GM12891 (cell line): ENCODE results near the gene CANT1.
"Not testable (repeated sequence)": the region's sequence is repeated elsewhere in the genome, so short reads cannot be mapped to it uniquely, and the experiment has no call there.

Experiments
- DNase-seq: peaks from one replicate; pipeline ENCODE4 v3.0.0; 2011; ENCODE audit warnings: low spot score; ENCODE audit not compliant: insufficient read length
- FAIRE-seq: peaks from 2 replicates; lab custom pipeline; 2011; peaks lifted over from hg19 to GRCh38; lab: Jason Lieb, UNC
- PAX5 ChIP-seq: IDR thresholded peaks from 2 replicates; pipeline ENCODE4 v1.6.1; 2011; ENCODE audit warnings: low read length, moderate library complexity, mild to moderate bottlenecking; ENCODE audit not compliant: insufficient read depth, severe bottlenecking
- POLR2A ChIP-seq: IDR thresholded peaks from 2 replicates; pipeline ENCODE4 v1.6.1; 2011; ENCODE audit warnings: low read depth, low read length, control low read depth
- POLR2AphosphoS5 ChIP-seq: IDR thresholded peaks from 2 replicates; pipeline ENCODE4 v1.6.1; 2011; ENCODE audit warnings: low read depth, low read length, control low read depth
- POU2F2 ChIP-seq: IDR thresholded peaks from 2 replicates; pipeline ENCODE4 v1.6.1; 2011; ENCODE audit warnings: low read depth, mild to moderate bottlenecking, control low read depth, low read length, moderate library complexity
- SPI1 ChIP-seq: IDR thresholded peaks from 2 replicates; pipeline ENCODE4 v1.6.1; 2011; ENCODE audit warnings: low read depth, low read length, control low read depth
- TAF1 ChIP-seq: IDR thresholded peaks from 2 replicates; pipeline ENCODE4 v1.6.1; 2011; ENCODE audit warnings: low read depth, low read length, control low read depth

Gene CANT1

DNA sequence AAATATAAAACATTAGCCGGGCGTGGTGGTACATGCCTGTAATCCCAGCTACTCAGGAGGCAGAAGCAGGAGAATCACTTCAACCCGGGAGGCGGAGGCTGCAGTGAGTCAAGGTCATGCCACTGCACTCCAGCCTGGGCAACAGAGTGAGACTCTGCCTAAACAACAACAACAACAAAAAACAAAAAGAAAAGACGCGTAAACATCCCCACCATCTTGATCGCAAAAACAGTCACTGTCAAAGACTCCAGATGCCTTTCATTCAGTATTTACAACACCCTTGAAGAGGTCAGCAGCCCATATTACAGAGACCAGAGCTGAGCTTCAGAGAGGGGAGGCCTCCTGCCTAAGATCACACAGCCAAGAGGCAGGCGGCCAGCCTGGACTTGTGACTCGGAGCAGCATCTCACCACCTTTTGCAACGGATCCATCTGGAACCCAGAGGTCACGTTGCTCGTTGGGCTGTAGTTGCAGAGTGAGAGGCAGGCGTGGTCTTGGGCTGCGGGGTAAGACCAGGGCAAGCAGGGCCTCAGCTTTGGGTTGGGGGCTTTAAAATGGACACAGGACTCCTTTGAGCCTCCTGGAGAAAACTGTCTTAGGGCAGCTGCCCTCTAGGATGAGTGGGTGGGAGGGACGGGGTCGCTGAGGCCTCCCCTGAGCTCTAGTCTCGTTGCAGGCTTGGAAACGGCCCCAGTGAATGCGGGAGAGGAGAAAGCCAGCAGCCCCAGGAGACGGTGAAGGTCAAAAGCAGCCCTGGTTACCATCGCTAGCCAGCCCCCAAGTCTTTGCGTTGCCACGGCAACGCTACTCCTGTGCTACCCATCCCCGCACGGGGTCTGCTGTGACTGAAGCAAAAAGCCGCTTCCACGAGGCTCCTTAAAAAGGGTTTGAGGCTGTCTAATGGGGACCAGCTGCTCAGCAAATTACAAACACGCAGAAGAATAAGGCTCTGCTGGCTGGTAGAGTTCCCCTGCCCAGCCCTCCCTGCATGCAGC, 55.9 kb downstream of the CANT1 start:
- no peak for DNase-seq
- no peak for FAIRE-seq
- TF ChIP-seq TAF1 (no peak), PAX5 (no peak), POLR2A (no peak), SPI1 (no peak), POLR2AphosphoS5 (no peak), POU2F2 (no peak)

DNA sequence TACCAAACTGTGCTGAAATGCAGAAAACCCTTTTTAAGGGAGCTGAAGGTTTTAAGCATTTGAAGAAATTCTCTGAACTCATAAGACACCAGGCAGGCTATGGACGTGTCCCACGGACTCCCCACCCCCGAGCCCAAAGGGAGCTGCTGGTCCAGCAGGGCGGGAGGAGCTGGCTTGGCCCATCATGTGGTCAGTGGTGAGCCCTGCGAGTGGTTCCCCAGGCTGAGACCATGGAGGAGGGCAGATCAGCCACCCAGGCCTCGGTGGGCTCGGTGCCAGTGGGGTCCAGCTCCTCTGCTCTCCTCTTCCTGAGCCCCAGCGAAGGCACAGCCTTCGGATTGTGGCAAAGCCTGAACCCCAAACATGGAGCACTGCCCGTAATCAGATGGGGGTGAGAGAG, 56.9 kb downstream of the CANT1 start:
- TF ChIP-seq SPI1 (no peak), TAF1 (no peak), PAX5 (no peak), POLR2A (no peak), POLR2AphosphoS5 (no peak)
- FAIRE-seq (no peak), DNase-seq (no peak)

DNA sequence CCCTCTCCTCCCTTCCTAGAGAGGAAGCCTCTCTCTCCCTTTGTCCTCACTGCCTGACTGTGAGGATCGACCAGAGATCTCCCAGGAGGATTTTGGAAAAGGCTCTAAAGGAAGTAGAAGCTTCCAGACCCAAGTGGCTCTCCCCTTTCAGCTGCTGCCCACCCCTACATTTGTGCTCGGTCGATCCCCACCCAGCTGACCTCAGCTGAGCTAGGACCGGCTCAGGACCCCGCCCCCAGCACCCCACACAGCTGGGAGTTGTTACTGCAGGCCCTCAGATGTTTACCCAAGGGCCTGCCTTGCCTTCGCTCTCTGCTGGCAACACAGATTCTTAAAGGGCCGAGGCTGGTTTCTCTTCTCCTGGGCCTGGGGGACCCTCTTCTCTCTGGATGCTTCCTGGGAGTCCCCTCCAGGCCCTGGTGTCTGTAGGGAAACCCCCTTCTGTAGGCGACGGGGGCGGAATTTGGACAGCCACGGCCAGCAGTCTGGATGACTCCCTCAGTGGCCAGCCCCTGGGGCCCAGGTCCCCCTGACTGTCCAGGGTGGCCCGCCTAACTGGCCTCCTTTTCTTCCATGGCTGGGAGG, 57.5 kb downstream of the CANT1 start:
- no peak for DNase-seq
- no peak for FAIRE-seq
- TF ChIP-seq PAX5, result no peak
- no peak for TF ChIP-seq TAF1
- TF ChIP-seq SPI1, result no peak
- no peak for TF ChIP-seq POLR2A
- no peak for TF ChIP-seq POU2F2
- TF ChIP-seq POLR2AphosphoS5, result no peak

DNA sequence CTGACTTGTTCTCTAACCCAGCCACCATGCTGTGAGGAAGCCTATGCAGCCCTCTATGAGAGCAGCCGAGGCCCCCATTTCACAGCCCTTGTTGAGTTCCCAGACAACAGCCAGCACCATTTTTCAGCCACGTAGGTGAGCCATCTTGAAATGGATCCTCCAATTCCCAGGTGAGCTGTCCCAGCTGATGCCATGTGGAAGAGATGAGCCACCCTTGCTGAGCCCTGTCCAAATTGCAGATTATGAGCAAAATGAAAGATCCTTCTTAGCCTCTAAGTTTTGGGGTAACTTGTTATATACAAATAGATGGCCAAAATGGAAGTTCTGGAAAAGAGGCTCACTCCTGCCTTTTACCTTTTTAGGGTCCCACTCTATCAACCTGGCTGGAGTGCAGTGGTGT, 58.7 kb downstream of the CANT1 start:
- FAIRE-seq (no peak), DNase-seq (no peak)
- no peak for TF ChIP-seq POLR2AphosphoS5
- no peak for TF ChIP-seq POLR2A
- no peak for TF ChIP-seq PAX5

DNA sequence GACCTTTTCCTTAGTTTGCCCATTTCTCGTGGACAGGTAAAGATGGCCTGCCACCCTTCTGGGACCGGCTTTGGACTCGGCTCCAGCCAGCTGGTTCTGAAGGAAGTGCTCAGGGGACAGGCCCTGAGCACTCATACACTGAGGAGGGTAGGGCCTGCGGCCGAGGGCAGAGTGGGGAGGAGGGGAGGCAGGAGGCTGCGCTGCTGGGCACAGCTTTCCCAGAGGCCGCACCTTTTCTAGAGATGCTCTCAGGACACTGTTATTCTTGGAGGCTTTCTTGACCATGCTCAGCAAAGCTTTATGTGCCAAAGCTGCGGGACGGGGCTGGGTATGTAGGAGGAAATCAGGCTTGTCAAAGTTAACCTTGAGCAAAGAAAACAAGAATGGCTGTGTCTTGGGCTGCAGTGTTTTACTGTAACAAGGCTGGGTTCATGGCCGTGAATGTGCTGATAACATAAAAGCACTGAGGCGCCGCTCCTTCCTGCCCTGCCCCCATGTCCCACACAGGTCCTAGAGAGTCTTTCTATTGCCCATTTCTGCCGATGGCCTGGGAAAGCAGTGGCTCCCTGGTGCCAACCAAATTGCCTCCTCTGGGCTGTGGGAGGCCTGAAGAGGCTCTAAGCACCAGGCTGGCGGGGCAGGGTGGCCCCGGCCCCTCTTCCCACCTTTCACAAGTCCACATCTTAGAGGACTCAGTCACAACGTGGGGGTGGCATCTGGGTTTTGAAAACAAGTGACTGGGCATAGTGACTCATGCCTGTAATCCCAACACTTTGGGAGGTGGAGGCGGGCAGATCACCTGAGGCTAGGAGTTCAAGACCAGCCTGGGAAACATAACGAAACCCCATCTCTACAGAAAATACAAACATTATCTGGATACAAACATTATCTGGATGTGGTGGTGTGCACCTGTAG, 62.1 kb downstream of the CANT1 start:
- DNase-seq (no peak), FAIRE-seq (no peak)

DNA sequence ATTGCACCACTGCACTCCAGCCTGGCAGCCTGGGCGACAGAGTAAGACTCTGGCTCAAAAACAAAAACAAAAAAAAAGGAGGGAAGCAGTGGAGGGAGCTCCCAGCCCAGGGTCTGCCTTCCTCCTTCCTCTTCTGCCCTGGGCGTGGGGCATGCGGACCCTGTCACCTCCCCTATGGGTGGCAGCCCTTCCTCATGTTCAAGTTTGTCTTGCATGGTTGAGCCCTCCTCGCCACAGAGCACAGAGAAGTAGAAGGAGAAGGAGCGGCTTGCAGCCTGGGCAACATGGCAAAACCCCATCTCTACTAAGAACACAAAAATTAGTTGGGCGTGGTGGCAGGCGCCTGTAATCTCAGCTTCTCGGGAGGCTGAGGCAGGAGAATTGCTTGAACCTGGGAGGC, 62.9 kb downstream of the CANT1 start:
- no peak for TF ChIP-seq POU2F2
- no peak for TF ChIP-seq PAX5
- no peak for TF ChIP-seq POLR2AphosphoS5
- no peak for TF ChIP-seq POLR2A
- no peak for TF ChIP-seq TAF1
- TF ChIP-seq SPI1, result no peak
- DNase-seq (no peak), FAIRE-seq (no peak)

More for the DNA sequence above, 62.1 kb downstream of the CANT1 start:
- TF ChIP-seq POU2F2 (no peak), SPI1 (no peak), TAF1 (no peak), POLR2A (no peak), PAX5 (no peak), POLR2AphosphoS5 (no peak)

DNA sequence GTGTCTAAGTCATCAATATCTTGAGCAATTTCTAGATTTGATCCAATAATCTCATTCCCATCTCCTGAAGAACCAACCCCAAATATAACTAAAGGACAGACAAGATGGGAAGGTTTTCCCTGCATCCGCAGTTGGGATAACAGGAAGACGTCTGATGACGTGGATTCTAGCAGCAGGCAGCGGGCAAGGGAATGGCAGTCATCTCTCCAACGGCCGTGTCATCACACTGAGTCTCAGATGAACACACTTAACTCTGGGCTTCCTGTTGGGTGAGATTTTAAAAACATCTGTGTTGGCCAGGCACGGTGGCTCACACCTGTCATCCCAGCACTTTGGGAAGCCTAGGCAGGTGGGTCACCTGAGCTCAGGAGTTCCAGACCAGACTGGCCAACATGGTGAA, 63.4 kb downstream of the CANT1 start:
- no peak for DNase-seq
- FAIRE-seq, result no peak
- TF ChIP-seq POLR2AphosphoS5 (no peak), SPI1 (no peak), TAF1 (no peak), POU2F2 (no peak), PAX5 (no peak), POLR2A (no peak)

DNA sequence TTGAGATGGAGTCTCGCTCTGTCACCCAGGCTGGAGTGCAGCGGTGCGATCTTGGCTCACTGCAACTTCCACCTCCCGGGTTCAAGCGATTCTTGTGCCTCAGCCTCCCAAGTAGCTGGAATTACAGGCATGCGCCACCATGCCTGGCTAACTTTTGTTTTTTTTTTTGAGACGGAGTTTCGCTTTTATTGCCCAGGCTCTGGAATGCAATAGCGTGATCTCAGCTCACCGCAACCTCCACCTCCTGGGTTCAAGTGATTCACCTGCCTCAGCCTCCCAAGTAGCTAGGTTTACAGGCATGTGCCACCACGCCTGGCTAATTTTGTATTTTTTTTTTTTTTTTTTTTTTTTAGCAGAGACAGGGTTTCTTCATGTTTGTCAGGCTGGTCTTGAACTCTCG, 64.1 kb downstream of the CANT1 start:
- not testable (repeated sequence) for DNase-seq, FAIRE-seq

DNA sequence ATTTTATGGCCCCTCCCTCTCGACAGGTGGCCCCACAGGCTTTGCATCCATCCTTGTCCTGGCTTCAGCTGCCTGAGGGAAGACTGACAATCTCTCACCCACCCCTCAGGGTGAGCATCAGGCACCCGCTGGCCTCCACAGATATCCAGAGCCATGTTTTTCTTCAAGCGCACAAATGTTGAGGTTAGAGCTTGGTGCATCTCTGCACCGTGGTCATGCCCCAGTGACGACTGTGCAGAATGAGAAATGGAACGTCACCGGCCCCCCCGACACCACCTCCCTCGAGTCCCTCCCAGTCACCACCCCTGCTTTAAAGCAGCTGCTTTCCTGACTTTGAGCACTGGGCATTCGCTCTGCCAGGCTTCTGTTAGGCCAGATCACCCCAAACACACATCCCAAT, 64.6 kb downstream of the CANT1 start:
- DNase-seq (no peak), FAIRE-seq (no peak)
- no peak for TF ChIP-seq POLR2AphosphoS5
- no peak for TF ChIP-seq PAX5
- TF ChIP-seq POLR2A, result no peak
- TF ChIP-seq TAF1, result no peak
- no peak for TF ChIP-seq SPI1
- no peak for TF ChIP-seq POU2F2
